Keratinocyte (primary cell): ENCODE data around the gene ACSM2B. TPM values are rescaled to one million over a fixed set of nuclear protein-coding genes. Genes with fewer than 3 reads are reported as not detected.
"Not testable (repeated sequence)": the region's sequence is repeated elsewhere in the genome, so short reads cannot be mapped to it uniquely, and the experiment has no call there.

ENCODE experiments used
- DNase-seq: peaks from one replicate; pipeline ENCODE4 v3.0.0-alpha.2; 2011; ENCODE audit warnings: low read depth, missing footprints, low spot score
- FAIRE-seq: peaks from 2 replicates; lab custom pipeline; 2011; peaks lifted over from hg19 to GRCh38; lab: Jason Lieb, UNC
- H2AFZ ChIP-seq: 2 replicates; pipeline ENCODE4 v1.6.0; 2012; ENCODE audit warnings: low read length, control low read depth, inconsistent platforms; ENCODE audit not compliant: control insufficient read depth
- H3K27ac ChIP-seq: 2 replicates; pipeline ENCODE4 v1.5.1; 2011; ENCODE audit warnings: low read length; ENCODE audit not compliant: control insufficient read depth, insufficient read depth
- H3K27me3 ChIP-seq: 3 replicates; pipeline ENCODE4 v1.6.0; 2011; ENCODE audit warnings: low read length; ENCODE audit not compliant: control insufficient read depth, insufficient read depth; ENCODE audit errors: extremely low read depth
- H3K36me3 ChIP-seq, 2 experiments: 2 replicates in 1 of 2; 3 replicates in 1 of 2; pipeline ENCODE4 v1.5.1; 2011; ENCODE audit warnings: low read length in 2 of 2, mild to moderate bottlenecking in 1 of 2; ENCODE audit not compliant: control insufficient read depth in 2 of 2, insufficient read depth in 2 of 2; ENCODE audit errors: extremely low read depth in 1 of 2
- H3K4me1 ChIP-seq: 3 replicates; pipeline ENCODE4 v1.5.1; 2011; ENCODE audit warnings: low read length; ENCODE audit not compliant: control insufficient read depth, insufficient read depth; ENCODE audit errors: extremely low read depth
- H3K4me2 ChIP-seq: 3 replicates; pipeline ENCODE4 v1.6.0; 2011; ENCODE audit warnings: low read depth, low read length; ENCODE audit not compliant: control insufficient read depth, insufficient read depth; ENCODE audit errors: extremely low read depth
- H3K4me3 ChIP-seq, 3 experiments: fragments of 200-600 bp in 1 of 3; sonication (generic) in 1 of 3; 2 replicates in 2 of 3; 3 replicates in 1 of 3; pipeline ENCODE4 v1.5.1; 2011 to 2016; ENCODE audit warnings: low read length in 3 of 3, mild to moderate bottlenecking in 3 of 3, control low read depth in 2 of 3, inconsistent platforms in 1 of 3, low read depth in 1 of 3, mixed read lengths in 1 of 3, mixed run types in 1 of 3, moderate library complexity in 1 of 3; ENCODE audit not compliant: control insufficient read depth in 2 of 3, insufficient read depth in 2 of 3; ENCODE audit errors: extremely low read depth in 1 of 3
- H3K79me2 ChIP-seq: 2 replicates; pipeline ENCODE4 v1.6.0; 2012; ENCODE audit warnings: low read length; ENCODE audit not compliant: control insufficient read depth, insufficient read depth
- H3K9ac ChIP-seq: 3 replicates; pipeline ENCODE4 v1.6.0; 2011; ENCODE audit warnings: low read length; ENCODE audit not compliant: control insufficient read depth, insufficient read depth; ENCODE audit errors: extremely low read depth
- H3K9me1 ChIP-seq: 3 replicates; pipeline ENCODE4 v1.6.0; 2011; ENCODE audit warnings: low read length; ENCODE audit not compliant: control insufficient read depth, insufficient read depth; ENCODE audit errors: extremely low read depth
- H3K9me3 ChIP-seq: 2 replicates; pipeline ENCODE4 v1.5.1; 2012; ENCODE audit warnings: low read depth, low read length; ENCODE audit not compliant: control insufficient read depth
- H4K20me1 ChIP-seq: 3 replicates; pipeline ENCODE4 v1.6.0; 2011; ENCODE audit warnings: low read length; ENCODE audit not compliant: control insufficient read depth, insufficient read depth; ENCODE audit errors: extremely low read depth
- CTCF ChIP-seq, 3 experiments: IDR thresholded peaks in 1 of 3; conservative IDR thresholded peaks in 1 of 3; optimal IDR thresholded peaks in 1 of 3; 2 replicates in 2 of 3; 3 replicates in 1 of 3; pipeline versions ENCODE3 to v1.5.1; 2011; ENCODE audit warnings: low read length in 3 of 3, mild to moderate bottlenecking in 3 of 3, moderate library complexity in 2 of 3, control low read depth in 1 of 3, inconsistent platforms in 1 of 3; ENCODE audit not compliant: insufficient read depth in 2 of 3; ENCODE audit errors: extremely low read depth in 1 of 3
- EZH2 ChIP-seq: IDR thresholded peaks from one replicate; pipeline ENCODE4 v1.6.1; 2012; ENCODE audit warnings: inconsistent platforms, mild to moderate bottlenecking, low read length, moderate library complexity
- dilution Hi-C: fragments of 300-500 bp; cut with MboI; formaldehyde crosslinking; loops from one replicate; pipeline ENCODE4 v1.7.0; 2020; ENCODE audit warnings: low sequenced_read_pairs; ENCODE audit not compliant: extremely low pct_ligation_motif_present
- polyA plus RNA-seq, 5 experiments: library from polyadenylated mRNA; depleted of rRNA in 3 of 5; stranded (reverse) in 3 of 5; stranded (forward) in 1 of 5; unstranded in 1 of 5; fragments of >200 nt; gene quantifications; 1 replicate in 1 of 5; 2 replicates in 3 of 5; 3 replicates in 1 of 5; pipeline versions ENCODE4 v1.2.1 to v1.2.3, GENCODE V29; 2011 to 2012; ENCODE audit warnings: missing spikeins in 2 of 5, low read depth in 1 of 5, low replicate concordance in 1 of 5

Gene ACSM2B
- polyA plus RNA-seq, 1 donor (not counting 4 experiments of a cell fraction or from before 2014, with no cell fraction given): not detected

GRCh38 chr16:20598832-20599469 is 22.8 kb upstream of the ACSM2B start:
- no peak overlapping the region for H3K9ac ChIP-seq
- H3K4me3 ChIP-seq: no peak overlapping the region
- dilution Hi-C loops: no loop called here
- FAIRE-seq (no peak), DNase-seq (no peak)
- no peaks in the 10 kb centered on the region for H3K9me3 ChIP-seq
- H2AFZ ChIP-seq: no peak overlapping the region
- no peaks in the 10 kb centered on the region for H3K79me2 ChIP-seq
- H4K20me1 ChIP-seq: no peaks in the 10 kb centered on the region
- H3K4me2 ChIP-seq: no peak overlapping the region
- H3K9me1 ChIP-seq: no peaks in the 10 kb centered on the region
- no peaks in the 10 kb centered on the region for H3K4me1 ChIP-seq
- TF ChIP-seq EZH2 (no peak), CTCF (optimal IDR thresholded peaks at IDR 0.05 in 1 of 3, IDR thresholded peaks at IDR 0.05 in 1 of 3, conservative IDR thresholded peaks at IDR 0.05 in 1 of 3; ENCODE audit: extremely low read depth in 1 of 3, insufficient read depth in 2 of 3, low read length in 3 of 3) (no peak)
- H3K36me3 ChIP-seq: no peaks in the 10 kb centered on the region
- no peak overlapping the region for H3K27ac ChIP-seq
- no peaks in the 10 kb centered on the region for H3K27me3 ChIP-seq

- H3K27me3 ChIP-seq, H3K79me2 ChIP-seq, H3K4me3 ChIP-seq, H3K9me1 ChIP-seq, H3K27ac ChIP-seq, H3K4me1 ChIP-seq, dilution Hi-C loops, DNase-seq, FAIRE-seq, H3K4me2 ChIP-seq, H3K36me3 ChIP-seq, H2AFZ ChIP-seq, H4K20me1 ChIP-seq, H3K9ac ChIP-seq, H3K9me3 ChIP-seq: not testable (repeated sequence)
These were observed 19.5 kb upstream of the ACSM2B start for GRCh38 chr16:20595694-20596093.

- FAIRE-seq, DNase-seq, H2AFZ ChIP-seq, H3K79me2 ChIP-seq, H3K4me1 ChIP-seq, H3K9ac ChIP-seq, H3K36me3 ChIP-seq, H3K9me1 ChIP-seq, H3K27me3 ChIP-seq, H3K4me2 ChIP-seq, H3K9me3 ChIP-seq, H3K4me3 ChIP-seq, H3K27ac ChIP-seq, dilution Hi-C loops, H4K20me1 ChIP-seq: not testable (repeated sequence)
These were observed 18.9 kb upstream of the ACSM2B start for GRCh38 chr16:20595068-20595467.

GRCh38 chr16:20592780-20593179 is 16.6 kb upstream of the ACSM2B start:
- H3K4me2 ChIP-seq, H3K9ac ChIP-seq, H3K4me1 ChIP-seq, H2AFZ ChIP-seq, FAIRE-seq, H3K9me1 ChIP-seq, H3K79me2 ChIP-seq, DNase-seq, dilution Hi-C loops, H3K36me3 ChIP-seq, H3K9me3 ChIP-seq, H3K4me3 ChIP-seq, H4K20me1 ChIP-seq, H3K27ac ChIP-seq, H3K27me3 ChIP-seq: not testable (repeated sequence)
